GM19452 (cell line): ENCODE results near the gene AQP7.
A peak's percentile ranks its signal among the peaks of the same experiment; 100 is the strongest.
"Not testable (repeated sequence)": the region's sequence is repeated elsewhere in the genome, so short reads cannot be mapped to it uniquely, and the experiment has no call there.

Source experiments
- ATAC-seq: cut with Tn5 transposase; IDR thresholded peaks from one replicate; pipeline ENCODE4 v1.9.1; 2021; ENCODE audit not compliant: unreplicated experiment

The AQP7 gene

GRCh38 chr9:33402371-33402770, at the start of gene AQP7:
AQP7 (minus strand) TSS chr9:33402568; CDS start chr9:33401262, 1,306 bp downstream.
- ATAC-seq, result not testable (repeated sequence)

- no peak for ATAC-seq
Measured at GRCh38 chr9:33450621-33451146, 48.3 kb upstream of the AQP7 start.

GRCh38 chr9:33449715-33450114, 47.3 kb upstream of the AQP7 start:
- no peak for ATAC-seq

- ATAC-seq, result no peak
Measured at GRCh38 chr9:33447799-33448553, 45.6 kb upstream of the AQP7 start.

- peak; percentile 24 for ATAC-seq
Measured at GRCh38 chr9:33446946-33447798, 44.8 kb upstream of the AQP7 start, which contains the start of gene AQP3. AQP3 (minus strand) TSS chr9:33447593; CDS start chr9:33447530, 63 bp downstream.

- ATAC-seq, result peak; percentile 88
Measured at GRCh38 chr9:33446240-33446945, 44.0 kb upstream of the AQP7 start.

GRCh38 chr9:33445389-33446239, 43.2 kb upstream of the AQP7 start:
- no peak for ATAC-seq

GRCh38 chr9:33443464-33444154, 41.2 kb upstream of the AQP7 start:
- ATAC-seq, result no peak

GRCh38 chr9:33443047-33443446, 40.7 kb upstream of the AQP7 start:
- no peak for ATAC-seq

GRCh38 chr9:33442125-33442524, 39.8 kb upstream of the AQP7 start:
- no peak for ATAC-seq

- no peak for ATAC-seq
Measured at GRCh38 chr9:33440609-33441008, 38.2 kb upstream of the AQP7 start.

- ATAC-seq, result no peak
Measured at GRCh38 chr9:33440204-33440603, 37.8 kb upstream of the AQP7 start.

- no peak for ATAC-seq
Measured at GRCh38 chr9:33439731-33440130, 37.4 kb upstream of the AQP7 start.

- ATAC-seq, result no peak
Measured at GRCh38 chr9:33438926-33439680, 36.7 kb upstream of the AQP7 start.

GRCh38 chr9:33437898-33438297, 35.5 kb upstream of the AQP7 start:
- ATAC-seq, result no peak

GRCh38 chr9:33437205-33437604, 34.8 kb upstream of the AQP7 start:
- ATAC-seq, result no peak

- ATAC-seq, result no peak
Measured at GRCh38 chr9:33436445-33436844, 34.1 kb upstream of the AQP7 start.

- ATAC-seq, result no peak
Measured at GRCh38 chr9:33435821-33436277, 33.5 kb upstream of the AQP7 start.
